CD14-positive monocyte (primary cell): ENCODE data around the gene STEAP3. TPM values are rescaled to one million over a fixed set of nuclear protein-coding genes. Genes with fewer than 3 reads are reported as not detected.

Source experiments
- DNase-seq, 3 donors: peaks; one replicate each; pipeline ENCODE4 v3.0.0-alpha.2; 2011 to 2022
- H2AFZ ChIP-seq: 2 replicates; pipeline ENCODE4 v1.6.0; 2012; ENCODE audit warnings: mild to moderate bottlenecking, low read depth, low read length, inconsistent platforms; ENCODE audit not compliant: insufficient read depth, poor library complexity, severe bottlenecking
- H3K27ac ChIP-seq, 2 donors: 1 replicate in 1 of 2; 2 replicates in 1 of 2; pipeline ENCODE4 v1.5.1; 2012 to 2013; ENCODE audit warnings: low read length in 2 of 2, control low read depth in 1 of 2, inconsistent platforms in 1 of 2, low read depth in 1 of 2, mild to moderate bottlenecking in 1 of 2
- H3K27me3 ChIP-seq, 2 donors: one replicate each; pipeline versions ENCODE4 v1.6.0 to v1.6.1; 2011 to 2013; ENCODE audit warnings: low read length in 2 of 2; ENCODE audit not compliant: control insufficient read depth in 2 of 2, insufficient read depth in 2 of 2
- H3K36me3 ChIP-seq, 2 donors: replicated peaks in 1 of 2; 1 replicate in 1 of 2; 2 replicates in 1 of 2; pipeline versions ENCODE4 v1.5.1 to v1.6.1; 2012 to 2013; ENCODE audit warnings: low read length in 2 of 2, control low read depth in 1 of 2, inconsistent platforms in 1 of 2, mild to moderate bottlenecking in 1 of 2; ENCODE audit not compliant: insufficient read depth in 2 of 2, control insufficient read depth in 1 of 2
- H3K4me1 ChIP-seq, 2 donors: 1 replicate in 1 of 2; 2 replicates in 1 of 2; pipeline versions ENCODE4 v1.5.1 to v1.6.1; 2012 to 2013; ENCODE audit warnings: low read length in 2 of 2, control low read depth in 1 of 2, inconsistent platforms in 1 of 2, mild to moderate bottlenecking in 1 of 2, moderate library complexity in 1 of 2; ENCODE audit not compliant: insufficient read depth in 2 of 2, control insufficient read depth in 1 of 2
- H3K4me2 ChIP-seq: replicated peaks from 2 replicates; pipeline ENCODE3; 2012; ENCODE audit warnings: low read length, moderate library complexity, mild to moderate bottlenecking; ENCODE audit not compliant: poor library complexity, severe bottlenecking; ENCODE audit errors: extremely low read depth
- H3K4me3 ChIP-seq, 3 experiments: fragments of 200-600 bp in 1 of 3; sonication (generic) in 1 of 3; replicated peaks in 1 of 3; 1 replicate in 2 of 3; 2 replicates in 1 of 3; pipeline ENCODE4 v1.5.1; 2011 to 2013; ENCODE audit warnings: low read length in 3 of 3, mild to moderate bottlenecking in 3 of 3, control low read depth in 2 of 3, low read depth in 2 of 3, inconsistent platforms in 1 of 3, moderate library complexity in 1 of 3
- H3K79me2 ChIP-seq: 2 replicates; pipeline ENCODE4 v1.6.0; 2012; ENCODE audit warnings: mild to moderate bottlenecking, control low read depth, inconsistent platforms, low read length, moderate library complexity; ENCODE audit not compliant: insufficient read depth
- H3K9ac ChIP-seq: 2 replicates; pipeline ENCODE4 v1.6.0; 2017; ENCODE audit warnings: low read length, mild to moderate bottlenecking; ENCODE audit not compliant: insufficient read depth, poor library complexity, severe bottlenecking
- H3K9me3 ChIP-seq, 2 donors: replicated peaks in 1 of 2; 1 replicate in 1 of 2; 2 replicates in 1 of 2; pipeline versions ENCODE4 v1.5.1 to v1.6.1; 2012 to 2013; ENCODE audit warnings: low read length in 2 of 2, control low read depth in 1 of 2; ENCODE audit not compliant: control insufficient read depth in 1 of 2, insufficient read depth in 1 of 2
- H4K20me1 ChIP-seq: 2 replicates; pipeline ENCODE4 v1.6.0; 2012; ENCODE audit warnings: mild to moderate bottlenecking, low read length, control low read depth, moderate library complexity; ENCODE audit not compliant: insufficient read depth
- H3K27ac Mint-ChIP-seq, 7 donors: one replicate each; pipeline ENCODE4 v1.8.0; 2020; ENCODE audit warnings: mild to moderate bottlenecking in 7 of 7, mixed read lengths in 7 of 7, moderate library complexity in 6 of 7, inconsistent platforms in 2 of 7
- H3K27me3 Mint-ChIP-seq, 3 donors: one replicate each; pipeline ENCODE4 v1.8.0; 2021 to 2022; ENCODE audit warnings: low read depth in 3 of 3, mild to moderate bottlenecking in 3 of 3, mixed read lengths in 3 of 3, moderate library complexity in 3 of 3, inconsistent platforms in 1 of 3
- H3K36me3 Mint-ChIP-seq, 2 donors: one replicate each; pipeline ENCODE4 v1.8.0; 2020; ENCODE audit warnings: mixed read lengths in 2 of 2, inconsistent platforms in 1 of 2, mild to moderate bottlenecking in 1 of 2
- H3K4me1 Mint-ChIP-seq: one replicate; pipeline ENCODE4 v1.8.0; 2020; ENCODE audit warnings: mild to moderate bottlenecking, mixed read lengths
- H3K4me3 Mint-ChIP-seq, 2 donors: one replicate each; pipeline ENCODE4 v1.8.0; 2020; ENCODE audit warnings: mild to moderate bottlenecking in 2 of 2, mixed read lengths in 2 of 2, moderate library complexity in 1 of 2
- H3K9me3 Mint-ChIP-seq, 7 donors: one replicate each; pipeline ENCODE4 v1.8.0; 2020 to 2022; ENCODE audit warnings: mixed read lengths in 7 of 7, mild to moderate bottlenecking in 6 of 7, moderate library complexity in 6 of 7, inconsistent platforms in 2 of 7
- WGBS: methylation state at CpG from one replicate; pipeline ENCODE4 v1.1.5; 2013; ENCODE audit warnings: missing lambda C conversion rate; ENCODE audit not compliant: insufficient coverage; 5-methylcytosine and 5-hydroxymethylcytosine counted together
- intact Hi-C, 2 donors: fragments of 100-400 bp; cut with micrococcal nuclease; formaldehyde crosslinking; loops; one replicate each; pipeline versions ENCODE4 v1.15.0 to v1.15.1; 2023
- polyA plus RNA-seq, 3 donors: library from polyadenylated mRNA; depleted of rRNA in 1 of 3; unstranded in 2 of 3; stranded (reverse) in 1 of 3; fragments of 300-500 nt in 2 of 3; fragments of >200 nt in 1 of 3; fragmentation: Illumina TruSeq in 2 of 3; gene quantifications; 1 replicate in 2 of 3; 2 replicates in 1 of 3; pipeline ENCODE4 v1.2.3, GENCODE V29; 2012 to 2021
- TF ChIP-seq, protein P1 (sequence below): fragments of 200-600 bp; IDR thresholded peaks from one replicate; pipeline ENCODE4 v1.8.0; 2022; ENCODE audit warnings: antibody characterized with exemption, mild to moderate bottlenecking

The STEAP3 gene
- polyA plus RNA-seq, 3 donors: 3.0 to 10.7 (median 3.3) TPM

DNA sequence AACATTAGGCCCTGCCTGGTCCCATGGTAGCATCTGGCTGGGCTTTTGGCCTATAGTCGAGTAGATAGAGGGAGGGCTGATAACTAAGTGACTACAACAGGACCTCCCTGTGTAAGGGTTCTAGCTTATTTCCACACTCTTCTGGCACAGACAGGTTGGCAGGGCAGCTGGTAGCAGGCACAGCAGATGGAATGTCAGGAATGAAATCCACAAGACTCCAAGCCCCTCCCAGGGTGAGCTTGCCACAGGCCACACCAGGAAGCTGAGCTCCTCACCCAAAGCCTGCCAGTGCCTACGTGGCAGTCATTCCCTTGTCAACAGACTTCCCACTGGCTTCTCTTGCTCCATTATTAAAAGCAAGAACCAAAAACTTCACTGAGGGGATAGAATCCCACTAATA is 44.4 kb upstream of the STEAP3 start:
- no peak overlapping the region for H3K4me3 ChIP-seq
- H3K27me3 ChIP-seq: no peaks in the 10 kb centered on the region
- H3K9me3 ChIP-seq: no peaks in the 10 kb centered on the region
- H3K4me1 ChIP-seq: no peaks in the 10 kb centered on the region
- Mint-ChIP-seq H3K36me3 (no peaks in the 10 kb centered on the region), H3K27ac (no peak overlapping the region), H3K27me3 (peaks cover 0 to 4% (median 2%) of the 10 kb centered on the region in 3 donors), H3K4me1 (no peaks in the 10 kb centered on the region), H3K9me3 (no peaks in the 10 kb centered on the region), H3K4me3 (no peak overlapping the region)
- H3K27ac ChIP-seq: no peak overlapping the region
- no peaks in the 10 kb centered on the region for H4K20me1 ChIP-seq
- TF ChIP-seq, protein P1, sequence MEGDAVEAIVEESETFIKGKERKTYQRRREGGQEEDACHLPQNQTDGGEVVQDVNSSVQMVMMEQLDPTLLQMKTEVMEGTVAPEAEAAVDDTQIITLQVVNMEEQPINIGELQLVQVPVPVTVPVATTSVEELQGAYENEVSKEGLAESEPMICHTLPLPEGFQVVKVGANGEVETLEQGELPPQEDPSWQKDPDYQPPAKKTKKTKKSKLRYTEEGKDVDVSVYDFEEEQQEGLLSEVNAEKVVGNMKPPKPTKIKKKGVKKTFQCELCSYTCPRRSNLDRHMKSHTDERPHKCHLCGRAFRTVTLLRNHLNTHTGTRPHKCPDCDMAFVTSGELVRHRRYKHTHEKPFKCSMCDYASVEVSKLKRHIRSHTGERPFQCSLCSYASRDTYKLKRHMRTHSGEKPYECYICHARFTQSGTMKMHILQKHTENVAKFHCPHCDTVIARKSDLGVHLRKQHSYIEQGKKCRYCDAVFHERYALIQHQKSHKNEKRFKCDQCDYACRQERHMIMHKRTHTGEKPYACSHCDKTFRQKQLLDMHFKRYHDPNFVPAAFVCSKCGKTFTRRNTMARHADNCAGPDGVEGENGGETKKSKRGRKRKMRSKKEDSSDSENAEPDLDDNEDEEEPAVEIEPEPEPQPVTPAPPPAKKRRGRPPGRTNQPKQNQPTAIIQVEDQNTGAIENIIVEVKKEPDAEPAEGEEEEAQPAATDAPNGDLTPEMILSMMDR: no peak
- WGBS: no CpG with 5 or more reads among the region's 2 CpGs
- DNase-seq: no peak
- H3K9ac ChIP-seq: no peak overlapping the region
- H2AFZ ChIP-seq: no peak overlapping the region
- intact Hi-C loops: loop anchor here (10.0 kb wide), 1 partner anchor 164 kb away; no protein-coding TSS in a partner anchor
- H3K4me2 ChIP-seq: no peak overlapping the region
- no peaks in the 10 kb centered on the region for H3K79me2 ChIP-seq
- H3K36me3 ChIP-seq: no peaks in the 10 kb centered on the region

DNA sequence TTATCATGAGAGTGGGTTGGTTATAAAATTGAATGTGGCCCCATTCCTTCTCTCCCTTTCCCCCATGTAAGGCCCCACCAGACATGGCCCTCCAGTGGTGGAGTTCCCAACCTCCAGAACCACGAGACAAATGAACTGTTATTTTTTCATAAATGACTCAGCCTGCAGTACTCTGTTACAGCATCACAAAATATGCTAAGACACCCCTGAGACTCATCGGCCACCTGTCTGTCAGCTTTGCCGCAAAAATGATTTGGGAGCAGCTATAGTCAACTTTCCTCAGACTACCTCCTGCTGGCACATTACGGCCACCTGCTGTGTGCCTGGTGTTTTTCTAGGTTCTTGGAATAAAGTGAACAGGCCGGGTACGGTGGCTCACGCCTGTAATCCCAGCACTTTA is 43.6 kb upstream of the STEAP3 start:
- H3K27me3 Mint-ChIP-seq: peaks cover 0 to 8% (median 2%) of the 10 kb centered on the region in 3 donors
- H3K9me3 Mint-ChIP-seq: no peaks in the 10 kb centered on the region
- Histone ChIP-seq H3K79me2 (no peaks in the 10 kb centered on the region), H4K20me1 (no peaks in the 10 kb centered on the region), H3K4me3 (no peak overlapping the region), H3K9ac (no peak overlapping the region), H3K9me3 (no peaks in the 10 kb centered on the region), H3K27ac (no peak overlapping the region), H3K27me3 (no peaks in the 10 kb centered on the region), H3K4me1 (no peaks in the 10 kb centered on the region), H3K4me2 (no peak overlapping the region), H3K36me3 (no peaks in the 10 kb centered on the region), H2AFZ (no peak overlapping the region)
- no peak for DNase-seq
- WGBS: 95% methylated on average over 4 of the region's 7 CpGs
- no peaks in the 10 kb centered on the region for H3K4me1 Mint-ChIP-seq
- H3K36me3 Mint-ChIP-seq: no peaks in the 10 kb centered on the region
- no peak overlapping the region for H3K4me3 Mint-ChIP-seq
- intact Hi-C loops: loop anchor here (10.0 kb wide), 1 partner anchor 165 kb away; no protein-coding TSS in a partner anchor
- H3K27ac Mint-ChIP-seq: no peak overlapping the region
- TF ChIP-seq, protein P1: no peak
